SK-N-SH (cell line): ENCODE data around the gene SLC66A1.

Experiments used
- CHD2 ChIP-seq: fragments of 150-350 bp; IDR thresholded peaks from 2 replicates; pipeline ENCODE4 v1.6.1; 2018; ENCODE audit warnings: low read length; ENCODE audit not compliant: partially characterized antibody
- CTCF ChIP-seq: fragments of 200-600 bp; sonication (generic); IDR thresholded peaks from 2 replicates; pipeline ENCODE4 v1.6.1; 2017; ENCODE audit warnings: antibody characterized with exemption, mild to moderate bottlenecking, moderate library complexity
- EP300 ChIP-seq, 2 experiments: IDR thresholded peaks; 2 replicates each; pipeline versions ENCODE4 v1.4.0 to v1.6.1; 2012; ENCODE audit warnings: borderline replicate concordance in 1 of 2, low read depth in 1 of 2, low read length in 1 of 2
- FOXJ3 ChIP-seq: sonication (generic); formaldehyde crosslinking; IDR thresholded peaks from 2 replicates; pipeline ENCODE4 v1.5.1; 2020; ENCODE audit warnings: mild to moderate bottlenecking, missing genetic modification reagents
- GABPA ChIP-seq: IDR thresholded peaks from 2 replicates; pipeline ENCODE4 v1.4.0; 2012; ENCODE audit warnings: low read depth, mild to moderate bottlenecking
- MEF2A ChIP-seq: IDR thresholded peaks from 2 replicates; pipeline ENCODE4 v1.4.0; 2012; ENCODE audit warnings: low read depth, borderline replicate concordance
- MXI1 ChIP-seq: IDR thresholded peaks from 2 replicates; pipeline ENCODE4 v1.6.1; 2012; ENCODE audit warnings: mild to moderate bottlenecking, low read depth, low read length, improper control_type of control experiment
- POLR2AphosphoS5 ChIP-seq: IDR thresholded peaks from 2 replicates; pipeline ENCODE4 v1.6.1; 2012; ENCODE audit warnings: low read depth, low read length
- RFX5 ChIP-seq: IDR thresholded peaks from 2 replicates; pipeline ENCODE4 v1.6.1; 2012; ENCODE audit warnings: mild to moderate bottlenecking, improper control_type of control experiment, low read length
- RXRA ChIP-seq: IDR thresholded peaks from 2 replicates; pipeline ENCODE4 v1.4.0; 2012; ENCODE audit warnings: low read depth, mild to moderate bottlenecking, borderline replicate concordance
- SMC3 ChIP-seq: IDR thresholded peaks from 2 replicates; pipeline ENCODE4 v1.6.1; 2012; ENCODE audit warnings: low read depth, low read length, improper control_type of control experiment
- YY1 ChIP-seq: IDR thresholded peaks from 2 replicates; pipeline ENCODE4 v1.4.0; 2012; ENCODE audit warnings: low read depth, mild to moderate bottlenecking
- ZBTB33 ChIP-seq: IDR thresholded peaks from 2 replicates; pipeline ENCODE4 v1.4.0; 2012; ENCODE audit warnings: low read depth, borderline replicate concordance

- TF ChIP-seq CTCF, result no peak
- no peak for TF ChIP-seq EP300 (IDR thresholded peaks at IDR 0.05; ENCODE audit: borderline replicate concordance in 1 of 2, low read depth in 1 of 2, low read length in 1 of 2)
- no peak for TF ChIP-seq CHD2
- no peak for TF ChIP-seq GABPA
- TF ChIP-seq FOXJ3, result no peak
- TF ChIP-seq MEF2A, result no peak
- no peak for TF ChIP-seq POLR2AphosphoS5
- no peak for TF ChIP-seq SMC3
- no peak for TF ChIP-seq MXI1
- TF ChIP-seq RXRA, result no peak
- TF ChIP-seq YY1, result no peak
- TF ChIP-seq RFX5, result no peak
- no peak for TF ChIP-seq ZBTB33
These were observed 62.8 kb downstream of the SLC66A1 start for GRCh38 chr1:19374926-19375325.
